GM21825 (cell line): ENCODE results near the gene HOXA4.
A peak's percentile ranks its signal among the peaks of the same experiment; 100 is the strongest.

Source experiments
- ATAC-seq: cut with Tn5 transposase; IDR thresholded peaks from one replicate; pipeline ENCODE4 v1.9.1; 2021; ENCODE audit warnings: mild to moderate bottlenecking, moderate library complexity; ENCODE audit not compliant: unreplicated experiment

Gene HOXA4

GRCh38 chr7:27106901-27107240 lies 23.7 kb downstream of the HOXA4 start:
- no peak for ATAC-seq

- no peak for ATAC-seq
These were observed 24.2 kb downstream of the HOXA4 start for GRCh38 chr7:27106181-27106900.

GRCh38 chr7:27105301-27106031 lies 25.1 kb downstream of the HOXA4 start:
- no peak for ATAC-seq

GRCh38 chr7:27104341-27105058 lies 26.1 kb downstream of the HOXA4 start:
- no peak for ATAC-seq

GRCh38 chr7:27103489-27104226 lies 26.9 kb downstream of the HOXA4 start:
- ATAC-seq = no peak

GRCh38 chr7:27102581-27103442 lies 27.7 kb downstream of the HOXA4 start, which contains the start of gene HOXA2:
Gene HOXA2, minus strand, starts transcription at chr7:27102683. Its CDS starts 183 bp downstream, at chr7:27102500.
- ATAC-seq = no peak

- ATAC-seq = no peak
These were observed 28.5 kb downstream of the HOXA4 start for GRCh38 chr7:27101957-27102580.

- ATAC-seq = no peak
These were observed 29.2 kb downstream of the HOXA4 start for GRCh38 chr7:27101171-27101956.

GRCh38 chr7:27100694-27101170 lies 29.8 kb downstream of the HOXA4 start:
- no peak for ATAC-seq

GRCh38 chr7:27099453-27100370 lies 30.8 kb downstream of the HOXA4 start:
- no peak for ATAC-seq

- ATAC-seq = no peak
These were observed 31.7 kb downstream of the HOXA4 start for GRCh38 chr7:27098578-27099451.

- ATAC-seq = no peak
These were observed 32.6 kb downstream of the HOXA4 start for GRCh38 chr7:27097686-27098577.

GRCh38 chr7:27096768-27097514 lies 33.6 kb downstream of the HOXA4 start:
- no peak for ATAC-seq

GRCh38 chr7:27095897-27096767 lies 34.4 kb downstream of the HOXA4 start, which contains the start of gene HOXA1:
Gene HOXA1, minus strand, starts transcription at chr7:27096000. Its CDS starts 88 bp downstream, at chr7:27095912.
- ATAC-seq = peak; percentile 85
